HS-27A (cell line): ENCODE measurements around the gene TRAP1.

Experiments used
- DNase-seq: peaks from one replicate; pipeline ENCODE4 v3.0.0-alpha.2; 2012; ENCODE audit warnings: low read depth, missing footprints

TRAP1 gene

DNA sequence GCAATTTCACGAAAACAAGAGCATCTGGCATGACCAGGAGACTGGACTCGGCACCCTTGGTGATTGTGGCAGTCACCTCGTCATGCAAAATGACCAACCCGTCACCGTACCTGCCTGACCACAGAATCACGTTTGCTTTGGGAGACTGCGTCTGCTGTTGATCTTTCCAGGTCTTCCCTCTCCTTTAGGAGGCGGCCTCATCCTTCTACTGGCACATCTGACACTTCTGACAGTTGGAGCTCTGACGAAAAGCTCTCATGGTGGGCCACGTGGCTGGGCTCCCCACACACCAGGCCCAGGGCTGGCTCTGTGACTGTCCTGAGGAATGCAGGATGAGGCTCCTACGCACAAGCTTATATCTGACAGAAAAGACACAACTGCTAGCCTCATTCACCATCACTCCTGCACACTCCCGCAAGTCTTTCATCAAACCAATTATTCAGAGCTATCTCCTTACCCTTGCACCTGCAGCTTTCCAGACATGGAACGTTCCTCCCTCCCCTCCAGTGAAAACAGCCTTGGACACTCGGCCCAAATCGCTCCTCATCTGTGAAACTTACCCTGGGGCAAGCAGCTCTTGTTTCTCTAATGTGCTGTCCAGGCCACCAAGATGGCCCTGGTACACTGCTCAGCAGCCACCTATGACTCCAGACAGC is 3.6 kb downstream of the TRAP1 start:
- no peak for DNase-seq

DNA sequence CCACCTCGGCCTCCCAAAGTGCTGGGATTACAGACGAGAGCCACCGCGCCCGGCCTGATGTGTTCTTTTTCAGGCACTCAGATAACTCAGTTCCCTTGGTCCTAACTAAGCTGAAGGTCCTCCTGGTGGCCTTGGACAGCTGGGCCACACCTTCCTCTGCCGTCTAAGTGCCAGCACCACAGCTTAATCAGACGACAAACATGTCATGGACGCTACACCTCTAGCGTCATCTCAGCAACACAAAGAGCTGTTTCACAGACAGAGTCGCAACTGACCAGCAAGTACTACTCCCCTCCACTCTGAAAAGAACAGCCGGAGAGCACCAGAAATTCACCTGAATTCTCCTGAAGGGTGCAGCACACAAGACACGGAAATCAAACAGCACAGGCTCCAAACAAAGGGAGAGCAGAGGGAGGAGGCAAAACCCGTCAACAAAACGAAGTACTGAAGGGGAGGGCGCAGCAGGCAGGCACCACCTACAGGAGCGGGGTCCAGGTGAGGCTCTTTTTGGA is 4.4 kb downstream of the TRAP1 start:
- no peak for DNase-seq

DNA sequence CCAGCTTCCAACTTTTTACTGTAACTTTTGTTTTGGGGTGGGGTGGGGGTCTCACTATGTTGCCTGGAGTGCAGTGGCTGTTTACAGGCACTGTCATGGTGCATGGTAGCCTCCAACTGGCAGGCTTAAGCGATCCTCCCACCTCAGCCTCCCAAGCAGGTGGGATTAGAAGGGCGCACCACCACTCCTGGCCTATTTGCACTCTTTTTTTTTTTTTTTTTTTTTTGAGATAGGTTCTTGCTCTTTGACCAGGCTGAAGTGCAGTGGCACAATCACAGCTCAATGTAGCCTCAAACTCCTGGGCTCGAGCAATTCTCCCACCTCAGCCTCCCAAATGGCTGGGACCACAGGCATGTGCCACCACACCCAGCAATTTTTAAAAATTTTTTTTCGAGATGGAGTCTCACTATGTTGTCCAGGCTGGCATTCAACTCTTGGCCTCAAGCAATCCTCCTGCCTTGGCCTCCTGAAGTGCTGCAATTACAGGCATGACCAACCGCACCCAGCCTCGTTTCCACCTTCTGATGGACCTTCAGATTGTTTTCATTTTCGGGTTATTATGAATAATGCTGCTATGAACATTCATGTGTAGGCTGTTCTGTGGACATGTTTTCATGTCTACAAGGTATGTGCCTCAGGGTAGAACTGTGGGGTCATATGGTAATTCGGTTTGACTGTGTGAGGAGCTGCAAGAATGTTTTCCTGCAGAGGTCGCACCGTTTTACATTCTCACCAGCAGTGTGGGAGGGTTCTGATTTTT is 10.9 kb downstream of the TRAP1 start:
- no peak for DNase-seq

DNA sequence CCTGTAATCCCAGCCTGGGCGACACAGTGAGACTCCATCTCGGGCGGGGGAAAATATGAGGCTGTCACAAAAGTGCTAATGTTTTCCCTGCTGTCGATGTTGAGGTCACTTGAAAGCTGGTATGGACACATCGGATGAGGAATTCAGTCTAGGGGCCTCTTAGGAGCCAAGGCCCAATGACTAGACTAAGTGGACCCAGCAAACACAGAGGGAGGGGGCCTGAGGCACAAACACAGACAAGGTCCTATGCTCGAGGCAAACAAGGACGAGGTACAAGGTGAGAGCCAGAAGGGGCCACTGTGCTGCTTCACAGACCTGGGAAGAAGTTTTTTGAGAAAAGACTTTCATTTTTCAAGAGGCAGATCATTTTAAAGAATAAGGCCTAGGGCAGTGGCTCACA is 15.2 kb downstream of the TRAP1 start:
- no peak for DNase-seq

DNA sequence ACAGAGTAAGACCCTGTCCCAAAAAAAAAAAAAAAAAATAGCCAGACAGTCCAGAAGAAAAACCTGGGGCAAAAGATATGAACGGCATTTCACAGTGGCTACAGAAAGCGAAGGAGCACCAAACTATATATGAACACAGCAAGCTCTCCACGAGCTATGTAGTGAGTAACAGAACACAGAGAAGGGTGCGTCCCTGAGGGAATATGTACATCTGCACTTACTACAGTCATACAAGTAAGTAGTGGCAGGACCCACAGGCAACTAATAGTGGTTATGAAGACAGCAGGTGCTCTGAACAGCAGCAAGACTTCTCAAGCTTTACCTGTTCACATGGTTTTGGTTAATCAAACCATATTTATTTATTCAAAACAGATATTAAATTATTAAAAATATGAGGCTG is 15.8 kb downstream of the TRAP1 start:
- no peak for DNase-seq

DNA sequence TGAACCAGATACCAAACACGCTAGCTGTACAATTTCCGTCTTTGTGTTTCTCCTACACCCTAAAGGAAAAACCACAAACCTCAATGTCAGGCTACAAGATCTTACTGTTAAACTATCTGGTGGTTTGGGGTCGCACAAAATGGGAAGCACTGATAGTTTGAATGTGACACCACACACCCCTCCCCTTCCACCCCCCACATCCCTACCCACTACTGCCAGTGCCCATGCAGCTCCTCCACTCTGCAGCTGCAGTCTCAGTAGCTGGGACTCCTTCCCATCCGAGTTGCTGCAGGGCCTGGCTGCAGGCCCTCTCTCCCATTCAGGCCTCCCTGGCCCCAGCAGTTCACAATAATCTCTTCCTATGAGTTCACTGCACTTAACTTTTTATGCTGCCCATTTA is 18.4 kb downstream of the TRAP1 start:
- no peak for DNase-seq

DNA sequence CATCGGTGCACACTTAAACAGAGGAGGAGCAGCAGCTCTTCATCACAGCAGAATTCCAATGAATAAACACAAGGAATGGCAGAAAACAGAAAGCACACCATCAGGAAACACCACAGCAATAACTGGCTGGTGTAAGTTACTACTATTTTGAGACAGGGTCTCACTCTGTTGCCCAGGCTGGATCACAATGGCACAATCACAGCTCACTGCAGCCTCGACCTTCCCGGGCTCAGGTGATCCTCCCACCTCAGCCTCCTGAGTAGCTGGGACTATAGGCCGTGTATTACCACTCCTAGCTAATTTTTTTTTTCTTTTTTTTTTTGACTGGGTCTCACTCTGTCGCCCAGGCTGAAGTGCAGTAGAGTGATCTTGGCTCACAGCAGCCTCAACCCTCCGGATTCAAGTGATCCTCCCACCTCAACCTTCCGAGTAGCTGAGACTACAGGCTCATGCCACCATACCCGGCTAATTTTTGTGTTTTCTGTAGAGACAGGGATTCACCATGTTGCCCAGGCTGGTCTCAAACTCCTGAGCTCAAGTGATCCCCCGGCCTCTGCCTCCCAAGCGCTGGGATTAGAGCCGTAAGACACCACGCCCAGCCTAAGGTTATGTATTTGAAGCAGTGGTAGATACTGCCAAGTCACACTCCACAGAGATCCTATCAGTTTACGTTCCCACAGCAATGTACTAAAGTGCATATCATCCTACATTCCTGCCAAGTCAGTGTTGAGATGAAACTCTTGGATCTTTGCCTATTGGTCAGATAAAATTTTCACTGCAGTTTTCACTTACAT is 20.7 kb downstream of the TRAP1 start:
- DNase-seq = peak; percentile 40

DNA sequence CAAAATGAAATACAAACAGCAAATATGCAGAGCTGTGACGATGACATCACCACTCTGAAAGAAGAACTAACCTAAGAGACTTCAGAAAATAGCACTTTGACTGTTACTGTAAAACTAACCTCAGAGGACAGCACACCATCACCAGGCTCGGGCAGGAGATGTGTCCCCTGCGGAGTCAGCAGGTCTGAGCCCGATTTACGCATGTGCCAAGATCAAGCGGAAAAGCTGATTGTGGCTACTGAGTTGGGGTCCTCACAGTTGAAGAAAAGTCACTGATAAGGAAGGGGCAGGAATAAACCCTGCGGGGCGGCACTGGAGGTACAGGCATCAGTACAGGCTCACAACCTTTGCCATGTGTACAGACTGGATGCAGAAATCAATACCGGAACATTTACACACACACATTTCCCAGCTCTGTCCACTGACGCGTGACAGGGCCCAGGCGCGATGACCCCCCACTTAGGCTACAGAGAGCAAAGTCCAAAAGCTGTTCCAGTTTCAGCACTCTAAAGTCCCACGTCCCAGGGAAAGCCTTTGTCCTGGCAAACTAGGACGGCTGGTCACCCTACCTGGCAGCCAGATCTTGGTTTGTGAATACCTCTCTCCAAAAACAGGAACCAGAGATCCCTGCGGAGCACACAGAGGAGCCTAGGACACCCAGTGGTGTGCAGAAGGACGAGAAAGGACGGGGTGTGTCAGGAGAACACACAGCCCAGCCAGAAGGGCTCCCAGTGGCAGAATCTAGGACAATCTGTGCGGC is 21.5 kb downstream of the TRAP1 start:
- no peak for DNase-seq

DNA sequence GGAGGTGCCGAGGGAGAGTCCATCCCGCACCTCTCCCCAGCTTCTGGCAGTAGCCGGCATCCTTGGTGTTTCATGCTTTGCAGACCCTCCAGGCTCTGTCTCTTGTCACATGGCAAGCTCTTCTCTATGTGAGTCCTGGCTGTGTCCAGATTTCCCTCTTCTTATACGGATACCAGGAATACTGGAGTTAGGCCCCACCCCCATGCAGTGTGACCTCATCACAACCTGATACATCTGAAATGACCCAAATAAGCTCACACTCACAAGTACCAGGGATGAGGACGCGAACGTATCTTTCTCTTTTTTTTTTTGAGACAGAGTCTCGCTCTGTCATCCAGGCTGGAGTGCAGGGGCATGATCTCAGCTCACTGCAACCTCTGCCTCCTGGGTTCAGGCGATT is 23.3 kb downstream of the TRAP1 start:
- DNase-seq = no peak

DNA sequence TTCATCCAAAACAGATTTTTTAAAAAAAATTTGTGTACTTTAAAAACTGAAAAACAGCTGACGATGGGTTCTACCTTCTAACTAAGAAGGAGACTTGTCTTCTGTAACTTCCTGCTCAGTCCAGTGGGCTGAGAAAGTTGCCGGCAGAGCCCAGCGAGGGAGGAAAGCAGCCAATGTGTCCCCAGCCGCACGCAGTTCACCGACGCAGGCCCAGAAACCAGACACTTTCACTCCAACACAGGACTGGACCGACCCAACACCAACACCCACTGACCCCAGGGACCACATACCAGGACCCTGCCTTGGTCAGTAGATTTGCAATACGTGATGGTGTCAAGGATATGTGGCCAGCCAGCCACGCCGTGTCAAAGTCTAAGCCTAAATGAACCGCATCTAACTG is 25.6 kb downstream of the TRAP1 start:
- no peak for DNase-seq

DNA sequence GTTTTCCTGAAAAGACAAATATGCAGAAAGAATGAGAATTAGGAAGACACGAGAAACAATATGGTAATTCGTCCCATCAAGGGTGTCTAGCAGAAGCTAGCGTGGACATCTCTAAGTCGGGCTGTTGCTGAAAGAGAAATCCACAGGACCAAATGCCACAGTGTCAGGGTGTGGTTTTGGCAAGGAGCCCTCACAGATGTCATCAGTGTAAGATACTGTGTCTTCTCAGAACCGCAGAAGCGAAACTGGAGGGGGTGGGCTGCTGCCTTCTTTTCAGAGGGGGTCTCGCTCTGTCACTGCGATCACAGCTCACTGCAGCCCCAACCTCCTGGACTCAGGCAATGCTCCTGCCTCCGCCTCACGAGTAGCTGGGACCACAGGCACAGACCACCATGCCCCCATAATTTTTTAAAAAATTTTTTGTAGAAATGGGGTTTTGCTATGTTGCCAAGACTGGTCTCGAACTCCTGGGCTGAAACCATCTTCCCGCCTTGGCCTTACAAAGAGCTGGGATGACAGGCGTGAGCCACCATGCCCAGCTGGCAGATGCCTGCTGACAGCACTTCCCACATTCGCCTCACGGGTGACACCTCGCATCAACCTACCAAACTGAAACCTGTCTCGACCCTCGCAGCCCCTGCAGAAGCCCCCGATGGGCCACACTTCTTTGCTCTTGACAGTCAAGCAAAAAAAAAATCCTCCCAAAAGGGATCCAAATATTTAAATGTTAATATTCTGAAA is 26.2 kb downstream of the TRAP1 start:
- DNase-seq = no peak

DNA sequence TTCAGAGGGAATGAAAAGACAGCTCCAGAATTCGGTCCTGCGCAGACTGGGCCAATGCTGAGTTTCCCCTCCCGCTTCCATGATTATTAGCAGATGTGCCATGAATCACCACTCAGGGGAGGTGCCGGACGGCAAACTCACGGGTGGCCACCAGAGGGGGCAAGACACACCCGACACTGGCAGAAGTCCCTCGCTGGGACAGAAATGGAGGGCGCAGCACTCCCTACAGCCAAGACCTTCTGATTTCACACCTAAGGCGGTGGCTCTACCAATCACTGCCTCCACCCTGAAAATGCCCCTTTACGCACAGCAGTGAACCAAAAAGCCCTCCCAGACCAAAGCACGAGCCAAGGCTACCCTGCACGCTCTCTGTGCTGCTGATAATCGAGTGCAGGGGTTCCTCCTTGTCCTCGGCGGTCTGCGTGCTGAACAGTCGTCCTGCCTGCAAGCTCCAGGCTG is 26.8 kb downstream of the TRAP1 start:
- peak; percentile 53 for DNase-seq

DNA sequence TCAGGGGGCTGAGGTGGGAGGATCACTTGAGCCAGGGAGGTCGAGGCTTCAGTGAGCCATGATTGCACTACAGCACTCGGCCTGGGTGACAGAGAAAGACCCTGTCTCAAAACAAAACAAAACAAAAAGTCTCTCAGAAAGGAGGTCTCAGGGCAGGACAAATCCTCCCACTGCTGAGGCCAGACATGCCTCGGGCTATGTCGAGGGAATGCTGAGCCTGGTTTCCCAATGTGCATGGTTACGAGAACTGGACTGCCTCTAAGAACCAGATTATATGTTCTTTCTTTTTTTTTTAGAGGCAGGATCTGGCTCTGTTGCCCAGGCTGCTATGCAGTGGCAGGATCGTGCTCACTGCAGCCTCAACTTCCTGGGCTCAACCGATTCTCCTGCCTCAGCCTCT is 27.6 kb downstream of the TRAP1 start:
- DNase-seq = no peak

DNA sequence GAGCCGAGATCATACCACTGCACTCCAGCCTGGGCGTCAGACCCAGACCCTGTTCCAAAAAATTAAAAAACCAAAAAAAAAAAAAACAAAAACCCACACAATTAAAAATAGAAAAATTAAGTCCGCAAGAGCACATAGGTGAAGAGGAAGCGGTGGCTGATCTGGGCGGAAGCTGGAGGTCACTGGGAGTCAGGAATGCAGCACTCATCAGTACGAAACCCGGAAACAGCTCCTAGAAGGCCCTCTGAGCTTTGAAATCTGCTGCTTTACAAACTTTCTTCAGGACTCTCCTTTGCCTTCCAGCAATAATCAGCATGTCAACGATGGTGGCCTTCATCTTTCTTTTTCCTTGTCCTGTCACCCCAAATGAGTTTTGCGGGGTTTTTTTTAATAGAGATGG is 29.5 kb downstream of the TRAP1 start:
- no peak for DNase-seq

DNA sequence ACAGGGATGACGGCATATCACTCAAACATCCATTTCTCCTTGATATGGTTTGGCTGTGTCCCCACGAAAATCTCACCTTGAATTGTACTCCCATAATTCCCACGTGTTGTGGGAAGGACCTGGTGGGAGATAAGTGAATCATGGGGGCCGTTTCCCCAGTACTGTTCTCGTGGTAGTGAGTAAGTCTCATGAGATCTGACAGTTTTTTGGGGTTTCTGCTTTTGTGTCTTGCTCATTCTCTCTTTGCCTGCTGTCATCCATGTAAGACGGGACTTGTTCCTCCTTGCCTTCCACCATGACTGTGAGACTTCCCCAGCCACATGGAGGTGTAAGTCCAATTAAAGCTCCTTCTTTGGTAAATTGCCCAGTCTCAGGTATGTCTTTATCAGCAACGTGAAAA is 30.3 kb downstream of the TRAP1 start:
- DNase-seq = no peak

DNA sequence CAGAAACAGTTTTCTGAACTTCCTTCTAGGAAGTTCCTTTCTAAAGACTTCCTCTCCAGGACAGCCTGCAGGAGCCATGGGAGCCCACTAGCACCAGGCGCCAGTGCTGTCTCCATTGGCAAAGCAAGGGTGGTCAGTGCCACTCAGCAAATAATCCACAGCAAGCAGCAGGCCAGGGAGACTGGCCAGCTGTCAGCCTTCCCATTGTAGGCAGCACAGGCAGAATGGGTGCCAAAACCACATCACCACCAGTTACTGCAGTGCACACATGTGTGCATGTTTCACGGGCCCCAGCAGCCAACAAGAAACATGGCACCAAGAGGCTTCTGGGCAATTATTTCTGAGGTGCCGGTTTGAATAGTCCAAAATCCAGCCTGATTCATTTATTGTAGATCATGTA is 36.1 kb downstream of the TRAP1 start:
- no peak for DNase-seq

DNA sequence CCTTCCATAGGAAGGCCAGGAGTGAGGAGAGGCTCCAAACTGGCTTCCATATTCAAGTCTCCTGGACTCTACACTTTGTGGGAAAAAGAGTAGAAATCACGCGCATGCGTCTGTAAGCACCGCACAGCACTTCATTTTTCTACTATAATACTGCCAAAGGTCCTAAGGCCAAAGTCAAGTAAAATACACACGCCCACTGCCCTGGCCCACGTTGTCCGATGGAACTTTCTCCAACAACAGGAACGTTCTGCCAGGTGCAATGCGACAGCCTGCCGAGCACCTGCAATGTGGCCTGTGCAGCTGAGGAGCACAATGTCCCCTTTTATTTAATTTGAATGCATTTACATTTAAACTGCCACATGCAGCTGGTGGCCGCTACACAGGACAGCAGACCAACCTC is 39.3 kb downstream of the TRAP1 start:
- no peak for DNase-seq

DNA sequence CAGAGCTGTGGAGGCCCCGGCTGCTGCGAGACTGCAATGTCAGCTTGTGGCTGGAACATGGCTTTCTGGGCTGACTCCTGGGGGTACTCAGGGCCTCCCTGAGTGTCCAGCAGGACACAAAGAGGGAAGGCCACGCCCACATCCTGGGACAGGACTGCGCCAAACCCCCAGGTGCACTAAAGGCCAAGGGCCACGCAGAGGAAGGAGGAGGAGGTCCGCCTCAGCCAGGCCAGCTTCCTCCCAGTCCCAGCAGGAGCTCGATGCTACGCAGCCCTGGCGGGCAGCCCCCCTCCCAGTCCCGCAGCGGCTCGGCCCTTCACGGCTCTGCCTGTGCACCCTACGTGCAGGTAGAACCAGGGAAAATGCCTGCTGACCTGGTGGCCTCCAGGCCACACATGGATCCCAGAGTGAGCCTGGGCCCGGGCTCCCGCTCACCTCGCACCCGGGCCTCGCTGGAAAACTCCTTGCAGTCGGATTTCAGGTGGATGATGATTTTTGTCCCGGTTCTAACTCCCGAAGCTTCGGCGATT is 41.7 kb downstream of the TRAP1 start:
- DNase-seq = no peak

DNA sequence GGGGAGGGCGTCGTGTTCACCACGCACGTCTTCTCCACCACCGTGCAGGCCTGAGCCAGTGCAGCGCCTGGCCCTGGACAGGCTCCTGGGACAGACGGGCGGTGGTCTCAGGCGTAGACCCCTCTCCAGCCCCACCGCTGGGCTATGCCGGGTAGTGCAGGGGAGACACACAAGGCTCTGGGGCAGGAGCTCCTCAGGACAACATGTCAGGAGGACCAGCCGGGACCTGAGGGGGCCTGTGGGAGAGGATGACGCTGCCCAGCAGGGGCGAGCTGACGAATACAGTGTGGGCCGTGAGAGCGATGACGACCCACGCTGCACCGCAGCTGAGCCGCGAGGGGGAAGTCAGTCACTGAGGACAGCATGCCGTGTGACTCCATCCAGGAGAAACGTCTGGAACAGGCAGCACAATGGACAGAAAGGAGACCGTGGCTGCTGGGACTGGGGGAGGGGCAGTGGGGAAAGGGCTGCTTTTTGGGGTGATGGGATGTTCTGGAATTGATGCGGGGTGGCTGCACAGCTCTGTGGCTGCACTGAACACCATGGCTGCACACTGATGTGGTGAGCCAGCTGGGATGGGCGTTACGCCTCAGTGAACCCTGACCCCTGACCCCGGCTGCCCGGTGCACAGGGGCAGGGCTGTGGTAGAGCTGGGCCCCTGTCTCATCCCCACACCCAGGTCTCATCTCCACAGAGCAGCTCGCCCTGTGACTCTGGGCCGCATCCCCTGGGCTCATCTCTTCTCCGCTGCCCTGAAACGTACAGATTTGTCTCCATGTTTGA is 42.6 kb downstream of the TRAP1 start:
- no peak for DNase-seq

DNA sequence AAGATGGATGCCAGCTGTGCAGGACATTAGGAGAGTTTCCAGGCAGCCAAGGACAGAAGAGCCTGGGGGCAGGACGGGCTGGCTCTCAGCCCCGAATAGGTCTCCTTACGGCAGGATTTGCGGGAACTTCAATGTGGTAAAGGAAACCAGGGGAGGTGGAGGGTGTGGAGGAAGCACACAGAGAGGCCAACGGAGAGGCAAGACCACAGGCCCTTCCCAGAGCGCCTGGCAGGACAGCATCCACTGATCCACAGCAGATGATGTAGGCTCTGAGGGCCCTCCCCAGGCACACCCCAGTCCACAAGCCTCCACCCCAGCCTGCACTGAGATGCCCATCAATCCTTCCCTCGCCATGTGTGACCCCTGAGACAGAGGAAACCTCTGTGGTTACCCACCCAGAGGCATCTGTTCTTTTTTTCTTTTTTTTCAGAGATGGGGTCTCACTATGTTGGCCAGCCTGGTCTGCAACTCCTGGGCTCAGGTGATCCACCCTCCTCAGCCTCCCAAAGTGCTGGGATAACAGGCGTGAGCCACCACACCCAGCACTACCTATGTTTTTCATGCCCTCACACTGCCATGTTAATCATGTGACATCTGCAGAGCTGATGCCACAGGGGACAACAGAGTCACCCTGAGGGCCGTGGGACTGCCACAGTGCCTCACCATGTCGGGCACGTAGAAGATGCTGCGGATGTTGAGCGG is 43.5 kb downstream of the TRAP1 start:
- no peak for DNase-seq
